A549 (cell line): ENCODE results near the gene PRR5. TPM values are rescaled to one million over a fixed set of nuclear protein-coding genes. Genes with fewer than 3 reads are reported as not detected.

Experiments
- ATAC-seq, 2 experiments: fragments of 200-7000 bp in 1 of 2; fragments of >200 bp in 1 of 2; cut with Nextera tagmentation in 1 of 2; cut with Tn5 transposase in 1 of 2; 3 replicates each; pipeline versions ENCODE4 v1.8.0 to v1.9.1; 2018 to 2020; ENCODE audit warnings: mild to moderate bottlenecking in 1 of 2, moderate library complexity in 1 of 2
- CTCF ChIA-PET: fragments of 300-600 bp; sonication (Branson Sonifier 250); formaldehyde crosslinking; extraction: SDS; loops from one replicate; lab custom pipeline; 2021; ENCODE audit warnings: antibody characterized with exemption, inconsistent platforms; lab: Yijun Ruan, JAX
- POLR2A ChIA-PET: fragments of 350-600 bp; formaldehyde crosslinking; extraction: SDS; loops from one replicate; lab custom pipeline; 2021; ENCODE audit warnings: antibody characterized with exemption, inconsistent platforms; lab: Yijun Ruan, JAX
- DNase-seq, 2 experiments: peaks; one replicate each; pipeline versions ENCODE4 v3.0.0 to v3.0.0-alpha.2; 2011 to 2016; ENCODE audit warnings: low read depth in 1 of 2, low spot score in 1 of 2
- FAIRE-seq: peaks from 2 replicates; lab custom pipeline; 2011; peaks lifted over from hg19 to GRCh38; lab: Jason Lieb, UNC
- H3K27ac ChIP-seq, 2 experiments: fragments of >200 bp; sonication (Bioruptor Twin); formaldehyde crosslinking; 3 replicates each; pipeline ENCODE4 v1.5.1; 2016 to 2017
- H3K4me1 ChIP-seq: fragments of >200 bp; sonication (Bioruptor Twin); formaldehyde crosslinking; 3 replicates; pipeline ENCODE4 v1.6.1; 2016
- H3K4me2 ChIP-seq: fragments of >200 bp; sonication (Bioruptor Twin); formaldehyde crosslinking; 3 replicates; pipeline ENCODE4 v1.6.1; 2016
- H3K4me3 ChIP-seq: fragments of >200 bp; sonication (Bioruptor Twin); formaldehyde crosslinking; 3 replicates; pipeline ENCODE4 v1.5.1; 2016
- H3K9me3 ChIP-seq: fragments of >200 bp; sonication (Bioruptor Twin); formaldehyde crosslinking; 3 replicates; pipeline ENCODE4 v1.6.1; 2016
- CHD2 ChIP-seq: fragments of 150-350 bp; IDR thresholded peaks from 2 replicates; pipeline ENCODE4 v1.6.1; 2014; ENCODE audit warnings: low read length; ENCODE audit not compliant: partially characterized antibody
- E2F6 ChIP-seq: IDR thresholded peaks from 2 replicates; pipeline ENCODE4 v1.6.1; 2012; ENCODE audit warnings: low read depth, borderline replicate concordance
- EHMT2 ChIP-seq: fragments of 200-600 bp; sonication (generic); IDR thresholded peaks from 2 replicates; pipeline ENCODE4 v1.6.1; 2016; ENCODE audit warnings: antibody characterized with exemption, low read depth, mild to moderate bottlenecking, moderate library complexity
- ELK1 ChIP-seq: fragments of 150-350 bp; IDR thresholded peaks from 2 replicates; pipeline ENCODE4 v1.6.1; 2014; ENCODE audit warnings: low read depth, mild to moderate bottlenecking, low read length
- ESRRA ChIP-seq: fragments of 150-350 bp; IDR thresholded peaks from 2 replicates; pipeline ENCODE4 v1.6.1; 2014; ENCODE audit warnings: mild to moderate bottlenecking, low read length, borderline replicate concordance
- FOSL2 ChIP-seq, 2 experiments: fragments of 450-650 bp in 1 of 2; fragments of >200 bp in 1 of 2; sonication (Bioruptor Twin) in 1 of 2; formaldehyde crosslinking; IDR thresholded peaks; 2 replicates each; pipeline versions ENCODE4 v1.5.0 to v1.6.1; 2016 to 2020; ENCODE audit warnings: mild to moderate bottlenecking in 1 of 2, moderate library complexity in 1 of 2
- HMGXB4 ChIP-seq: fragments of 250-450 bp; sonication (Bioruptor Pico); IDR thresholded peaks from 2 replicates; pipeline ENCODE4 v1.5.0; 2021; ENCODE audit warnings: mild to moderate bottlenecking, moderate library complexity, borderline replicate concordance
- JUN ChIP-seq, 2 experiments: fragments of >200 bp; sonication (Bioruptor Twin); formaldehyde crosslinking; IDR thresholded peaks; 2 replicates in 1 of 2; 3 replicates in 1 of 2; pipeline ENCODE4 v1.6.1; 2016 to 2017
- MAFK ChIP-seq: fragments of 450-650 bp; IDR thresholded peaks from 2 replicates; pipeline ENCODE4 v1.6.1; 2014; ENCODE audit not compliant: partially characterized antibody
- MAX ChIP-seq: IDR thresholded peaks from 2 replicates; pipeline ENCODE4 v1.6.1; 2012
- NR3C1 ChIP-seq: fragments of >200 bp; sonication (Bioruptor Twin); formaldehyde crosslinking; IDR thresholded peaks from 3 replicates; pipeline ENCODE4 v1.6.1; 2017
- POLR2AphosphoS2 ChIP-seq: conservative IDR thresholded peaks from 2 replicates; pipeline ENCODE4 v1.6.1; 2012; ENCODE audit warnings: low read length, improper control_type of control experiment, inconsistent platforms
- RAD21 ChIP-seq, 2 experiments: fragments of >200 bp in 1 of 2; sonication (Bioruptor Twin) in 1 of 2; formaldehyde crosslinking in 1 of 2; IDR thresholded peaks in 1 of 2; conservative IDR thresholded peaks in 1 of 2; 2 replicates in 1 of 2; 3 replicates in 1 of 2; pipeline ENCODE4 v1.6.1; 2012 to 2018; ENCODE audit warnings: inconsistent platforms in 1 of 2
- RFX5 ChIP-seq: fragments of 450-650 bp; IDR thresholded peaks from 2 replicates; pipeline ENCODE4 v1.7.1; 2014; ENCODE audit warnings: antibody characterized with exemption, mild to moderate bottlenecking, moderate library complexity
- RNF2 ChIP-seq: fragments of 200-600 bp; sonication (generic); IDR thresholded peaks from 2 replicates; pipeline ENCODE4 v1.6.1; 2016; ENCODE audit warnings: low read depth, mild to moderate bottlenecking, antibody characterized with exemption, moderate library complexity, borderline replicate concordance
- TFCP2L1 ChIP-seq: fragments of 250-450 bp; sonication (Bioruptor Pico); IDR thresholded peaks from 2 replicates; pipeline ENCODE4 v1.5.0; 2021; ENCODE audit warnings: mild to moderate bottlenecking
- USF2 ChIP-seq: fragments of 450-650 bp; IDR thresholded peaks from 2 replicates; pipeline ENCODE4 v1.6.1; 2014; ENCODE audit warnings: antibody characterized with exemption
- WGBS: methylation state at CpG from one replicate; pipeline ENCODE4 v1.1.6; 2017; ENCODE audit errors: missing lambda C conversion rate; 5-methylcytosine and 5-hydroxymethylcytosine counted together
- polyA plus RNA-seq, 4 experiments: library from polyadenylated mRNA; depleted of rRNA in 3 of 4; stranded (reverse); fragments of >200 nt; fragmentation: RNase III in 1 of 4; extraction: RNeasy Plus Mini Kit Qiagen cat#74134 plus additional on column Dnase treatment in 1 of 4; gene quantifications; 2 replicates in 3 of 4; 3 replicates in 1 of 4; pipeline ENCODE4 v1.2.3, GENCODE V29; 2011 to 2017

PRR5 gene
- polyA plus RNA-seq, 2 of the 4 experiments (the other 2 are of a cell fraction) = 7.1 to 19.5 TPM

GRCh38 chr22:44780876-44781449 lies 79.0 kb downstream of the PRR5 start:
- ChIA-PET CTCF (no interaction called here), POLR2A (no interaction called here)
- Histone ChIP-seq H3K4me2 (no peak overlapping the region), H3K4me1 (no peaks in the 10 kb centered on the region), H3K9me3 (no peaks in the 10 kb centered on the region), H3K4me3 (no peak overlapping the region), H3K27ac (no peak overlapping the region)
- no peak for DNase-seq
- no peak for ATAC-seq
- no peak for FAIRE-seq
- WGBS = 94% methylated on average over 15 of the region's 17 CpGs
- TF ChIP-seq NR3C1 = no peak
- no peak for TF ChIP-seq TFCP2L1 (CRISPR knock-in tag)
- no peak for TF ChIP-seq EHMT2
- TF ChIP-seq CHD2 = no peak

GRCh38 chr22:44782363-44782963 lies 80.5 kb downstream of the PRR5 start:
- no peak for DNase-seq
- Histone ChIP-seq H3K27ac (no peak overlapping the region), H3K9me3 (no peaks in the 10 kb centered on the region), H3K4me2 (no peak overlapping the region), H3K4me3 (no peak overlapping the region), H3K4me1 (no peaks in the 10 kb centered on the region)
- CTCF ChIA-PET = no interaction called here
- TF ChIP-seq RFX5 = no peak
- TF ChIP-seq E2F6 = no peak
- TF ChIP-seq USF2 = no peak
- no peak for TF ChIP-seq MAX
- no peak for TF ChIP-seq NR3C1
- TF ChIP-seq POLR2AphosphoS2 = no peak
- no peak for TF ChIP-seq JUN (IDR thresholded peaks at IDR 0.05)
- no peak for TF ChIP-seq FOSL2 (IDR thresholded peaks at IDR 0.05)
- TF ChIP-seq FOSL2 (CRISPR knock-in tag; IDR thresholded peaks at IDR 0.05) = no peak
- no peak for ATAC-seq
- no peak for FAIRE-seq
- POLR2A ChIA-PET = no interaction called here
- 81% methylated on average over 11 of the region's 17 CpGs for WGBS

GRCh38 chr22:44783091-44783490 lies 81.1 kb downstream of the PRR5 start:
- Histone ChIP-seq H3K4me1 (no peaks in the 10 kb centered on the region), H3K9me3 (no peaks in the 10 kb centered on the region)
- no peak for TF ChIP-seq JUN (IDR thresholded peaks at IDR 0.05)
- TF ChIP-seq MAFK = no peak
- TF ChIP-seq ESRRA = no peak
- no peak for TF ChIP-seq ELK1
- no peak for TF ChIP-seq RAD21 (conservative IDR thresholded peaks at IDR 0.05 in 1 of 2, IDR thresholded peaks at IDR 0.05 in 1 of 2)
- no peak for TF ChIP-seq HMGXB4 (CRISPR knock-in tag)
- no peak for TF ChIP-seq RNF2
- TF ChIP-seq POLR2AphosphoS2 = no peak
- TF ChIP-seq, all 56 proteins: peak for 0
- H3K4me2 ChIP-seq = no peak overlapping the region
- H3K27ac ChIP-seq = no peak overlapping the region
- 100% methylated on average over 1 of the region's 10 CpGs for WGBS
- DNase-seq (no peak), FAIRE-seq (no peak), ATAC-seq (no peak)
- ChIA-PET POLR2A (no interaction called here), CTCF (no interaction called here)
- H3K4me3 ChIP-seq = no peak overlapping the region
